HepG2 (cell line): ENCODE data around the gene KCTD18. TPM values are rescaled to one million over a fixed set of nuclear protein-coding genes. Genes with fewer than 3 reads are reported as not detected.

Experiments used
- ATAC-seq: fragments of 200-7000 bp; cut with Tn5 transposase; 3 replicates; pipeline ENCODE4 v1.9.1; 2020; ENCODE audit warnings: mild to moderate bottlenecking, moderate library complexity
- BruUV-seq: library from RNA; stranded (reverse); fragments of 400-500 nt; replicated peaks from 2 replicates; lab custom pipeline; 2021; lab: Mats Ljungman, UMichigan
- CTCF ChIA-PET: fragments of 300-600 bp; formaldehyde crosslinking; extraction: SDS; loops from one replicate; lab custom pipeline; 2021; ENCODE audit warnings: low total read pairs, inconsistent platforms, low intra/inter-chr PET ratio; lab: Yijun Ruan, JAX
- POLR2A ChIA-PET: fragments of 350-600 bp; sonication (Branson Sonifier 250); formaldehyde crosslinking; loops from one replicate; lab custom pipeline; 2020; ENCODE audit warnings: antibody characterized with exemption, inconsistent platforms; lab: Yijun Ruan, JAX
- DNase-seq: peaks from one replicate; pipeline ENCODE4 v3.0.0-alpha.2; 2015; ENCODE audit warnings: low spot score
- FAIRE-seq: peaks from 3 replicates; lab custom pipeline; 2011; peaks lifted over from hg19 to GRCh38; lab: Jason Lieb, UNC
- H2AFZ ChIP-seq: one replicate; pipeline ENCODE4 v1.6.1; 2011; ENCODE audit warnings: low read length, inconsistent platforms
- H3K27ac ChIP-seq: fragments of 300-600 bp; 3 replicates; pipeline ENCODE4 v1.8.0; 2011; ENCODE audit warnings: mixed run types, mild to moderate bottlenecking, mixed read lengths, low read length, inconsistent platforms; ENCODE audit not compliant: insufficient read depth; ENCODE audit errors: extremely low read length
- H3K27me3 ChIP-seq, 2 experiments: fragments of 200-600 bp in 1 of 2; 2 replicates in 1 of 2; 3 replicates in 1 of 2; pipeline versions ENCODE4 v1.6.0 to v1.8.0; 2011; ENCODE audit warnings: low read length in 2 of 2, mild to moderate bottlenecking in 2 of 2, moderate library complexity in 2 of 2, inconsistent platforms in 1 of 2; ENCODE audit not compliant: insufficient read depth in 2 of 2, control insufficient read depth in 1 of 2
- H3K36me3 ChIP-seq, 2 experiments: fragments of 200-600 bp in 1 of 2; replicated peaks in 1 of 2; 2 replicates in 1 of 2; 3 replicates in 1 of 2; pipeline versions ENCODE4 v1.5.1 to v1.8.0; 2011; ENCODE audit warnings: low read length in 2 of 2, inconsistent platforms in 1 of 2; ENCODE audit not compliant: insufficient read depth in 2 of 2, control insufficient read depth in 1 of 2
- H3K4me1 ChIP-seq: 2 replicates; pipeline ENCODE4 v1.5.1; 2012; ENCODE audit warnings: low read length, inconsistent platforms; ENCODE audit not compliant: insufficient read depth
- H3K4me2 ChIP-seq: 2 replicates; pipeline ENCODE4 v1.6.0; 2011; ENCODE audit warnings: low read depth, low read length, inconsistent platforms
- H3K4me3 ChIP-seq, 3 experiments: fragments of 200-600 bp in 1 of 3; sonication (generic), shearing (Covaris generic) in 1 of 3; replicated peaks in 1 of 3; 2 replicates each; pipeline ENCODE4 v1.5.1; 2011 to 2016; ENCODE audit warnings: low read length in 3 of 3, inconsistent platforms in 2 of 3, low read depth in 2 of 3, mild to moderate bottlenecking in 2 of 3, control low read depth in 1 of 3, mixed read lengths in 1 of 3; ENCODE audit not compliant: insufficient read depth in 1 of 3
- H3K79me2 ChIP-seq: one replicate; pipeline ENCODE4 v1.6.1; 2011; ENCODE audit warnings: low read length, inconsistent platforms; ENCODE audit not compliant: insufficient read depth
- H3K9ac ChIP-seq: 2 replicates; pipeline ENCODE4 v1.6.0; 2011; ENCODE audit warnings: mild to moderate bottlenecking, low read depth, low read length, inconsistent platforms; ENCODE audit not compliant: insufficient read depth
- H3K9me3 ChIP-seq: 2 replicates; pipeline ENCODE4 v1.5.1; 2012; ENCODE audit warnings: mild to moderate bottlenecking, low read length
- H4K20me1 ChIP-seq: 2 replicates; pipeline ENCODE4 v1.6.0; 2011; ENCODE audit warnings: inconsistent platforms, mild to moderate bottlenecking, low read length, moderate library complexity; ENCODE audit not compliant: insufficient read depth
- AGO2 ChIP-seq: fragments of 200-400 bp; formaldehyde crosslinking; optimal IDR thresholded peaks from 2 replicates; pipeline ENCODE3; 2017; ENCODE audit warnings: mild to moderate bottlenecking, low read depth, low read length, moderate library complexity
- POLR2G ChIP-seq: fragments of 200-400 bp; formaldehyde crosslinking; IDR thresholded peaks from 2 replicates; pipeline ENCODE4 v1.6.1; 2018; ENCODE audit warnings: mild to moderate bottlenecking, low read depth, low read length, moderate library complexity
- RBM22 ChIP-seq: fragments of 200-400 bp; formaldehyde crosslinking; optimal IDR thresholded peaks from 2 replicates; pipeline ENCODE3; 2017; ENCODE audit warnings: mild to moderate bottlenecking, low read length, moderate library complexity
- SMAD3 ChIP-seq: sonication (generic); formaldehyde crosslinking; IDR thresholded peaks from 2 replicates; pipeline ENCODE4 v1.4.0; 2020; ENCODE audit warnings: missing genetic modification reagents
- STAG1 ChIP-seq: sonication (generic); formaldehyde crosslinking; IDR thresholded peaks from 2 replicates; pipeline ENCODE4 v1.4.0; 2020; ENCODE audit warnings: missing genetic modification reagents
- ZNF282 ChIP-seq: fragments of 450-650 bp; IDR thresholded peaks from 2 replicates; pipeline ENCODE4 v1.6.1; 2018; ENCODE audit not compliant: partially characterized antibody
- WGBS: methylation state at CpG from one replicate; pipeline ENCODE4 v1.1.6; 2017; ENCODE audit warnings: low lambda C conversion rate; 5-methylcytosine and 5-hydroxymethylcytosine counted together
- in situ Hi-C: cut with HindIII; loops from 2 replicates; pipeline ENCODE4 v1.10.0; 2017; ENCODE audit warnings: low pct_unique_long_range_greater_than_20kb; ENCODE audit not compliant: extremely low pct_ligation_motif_present
- intact Hi-C: fragments of 100-400 bp; cut with micrococcal nuclease; formaldehyde crosslinking; loops from one replicate; pipeline ENCODE4 v1.10.0; 2022; ENCODE audit not compliant: unreplicated experiment
- polyA plus RNA-seq, 8 experiments: library from polyadenylated mRNA; depleted of rRNA in 3 of 8; stranded (reverse) in 7 of 8; unstranded in 1 of 8; fragments of >200 nt; fragmentation: Illumina TruSeq in 4 of 8; extraction: Trizol in 4 of 8; gene quantifications; 2 replicates each; pipeline versions ENCODE4 v1.2.1 to v1.2.3, GENCODE V29; 2011 to 2016; ENCODE audit warnings: low read depth in 4 of 8, missing spikeins in 1 of 8, mixed read lengths in 1 of 8; ENCODE audit not compliant: insufficient read depth in 1 of 8
- total RNA-seq, 5 experiments: library from RNA; depleted of rRNA; stranded (reverse); fragments of >200 nt; fragmentation: Illumina TruSeq; extraction: Trizol; gene quantifications; 2 replicates each; pipeline ENCODE4 v1.2.3, GENCODE V29; 2016; ENCODE audit warnings: low read depth in 1 of 5

KCTD18 gene
- total and polyA plus RNA-seq, 2 of the 13 experiments (the other 11 are each of a cell fraction or from before 2014, with no cell fraction given), result 2.2 to 7.1 TPM

DNA sequence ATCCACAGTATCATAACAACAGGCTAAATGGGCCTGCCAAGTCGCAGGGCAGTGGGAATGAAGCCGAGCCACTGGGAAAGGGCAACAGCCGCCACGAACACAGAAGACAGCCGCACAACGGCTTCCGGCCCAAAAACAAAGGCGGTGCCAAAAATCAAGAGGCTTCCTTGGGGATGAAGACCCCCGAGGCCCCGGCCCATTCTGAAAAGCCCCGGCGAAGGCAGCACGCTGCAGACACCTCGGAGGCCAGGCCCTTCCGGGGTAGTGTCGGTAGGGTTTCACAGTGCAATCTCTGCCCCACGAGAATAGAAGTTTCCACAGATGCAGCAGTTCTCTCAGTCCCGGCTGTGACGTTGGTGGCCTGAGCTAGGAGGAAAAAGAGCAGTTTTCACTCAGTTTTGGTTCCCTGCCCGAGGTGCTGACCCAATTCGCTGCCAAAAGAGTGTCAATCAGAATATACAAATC lies 32.2 kb downstream of the KCTD18 start:
- Histone ChIP-seq H3K4me2 (no peak overlapping the region), H3K27ac (no peak overlapping the region), H3K79me2 (no peaks in the 10 kb centered on the region), H3K27me3 (no peaks in the 10 kb centered on the region), H3K4me1 (peaks cover 42% of the 10 kb centered on the region)
- intact Hi-C loops, result no loop called here
- CTCF ChIA-PET, result no interaction called here
- TF ChIP-seq AGO2 (peak; percentile 56), RBM22 (peak; percentile 87), STAG1 (CRISPR knock-in tag) (no peak)
- TF ChIP-seq, all 625 proteins: peak for 2
- no peak for FAIRE-seq
- 99% methylated on average over 21 of the region's 21 CpGs for WGBS
- Histone ChIP-seq H2AFZ (no peak overlapping the region), H3K4me3 (no peak overlapping the region), H3K9me3 (no peaks in the 10 kb centered on the region), H4K20me1 (no peaks in the 10 kb centered on the region), H3K9ac (no peak overlapping the region), H3K36me3 (peaks cover 36 to 62% of the 10 kb centered on the region in 2 experiments)
- TSS peak; percentile 32 for BruUV-seq
- POLR2A ChIA-PET, result interaction anchor here (1.2 kb wide), 1 partner anchor 533 kb away, joined by 3 read pairs; no protein-coding TSS in a partner anchor
- no peak for ATAC-seq
- no peak for DNase-seq
- in situ Hi-C loops, result no loop called here

DNA sequence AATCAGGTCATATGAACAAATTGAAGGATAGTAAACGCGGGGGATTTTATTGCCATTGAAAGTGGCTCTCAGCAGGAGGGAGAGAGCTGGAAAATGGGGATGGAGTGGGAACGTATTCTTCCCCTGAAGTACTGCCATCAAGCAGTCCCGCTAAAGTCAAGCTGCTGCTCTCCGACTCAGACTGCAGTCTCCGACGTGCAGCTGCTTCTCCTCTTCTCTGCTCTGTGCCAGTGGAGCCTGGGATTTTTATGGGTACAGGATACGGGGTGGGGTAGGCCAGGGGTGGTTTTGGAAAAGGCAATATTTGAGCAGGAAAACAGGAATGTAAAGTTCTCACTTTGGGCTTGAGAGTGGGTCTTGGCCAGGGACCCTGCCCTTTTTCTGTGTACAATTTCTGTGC lies 33.0 kb downstream of the KCTD18 start:
- FAIRE-seq, result no peak
- Histone ChIP-seq H3K36me3 (peaks cover 39 to 71% of the 10 kb centered on the region in 2 experiments), H3K9ac (no peak overlapping the region), H3K27ac (no peak overlapping the region), H3K27me3 (no peaks in the 10 kb centered on the region), H3K79me2 (no peaks in the 10 kb centered on the region), H2AFZ (no peak overlapping the region), H3K4me2 (no peak overlapping the region), H3K4me1 (peaks cover 34% of the 10 kb centered on the region), H3K4me3 (no peak overlapping the region), H3K9me3 (no peaks in the 10 kb centered on the region)
- intact Hi-C loops, result no loop called here
- CTCF ChIA-PET, result no interaction called here
- 95% methylated on average over 8 of the region's 8 CpGs for WGBS
- ATAC-seq, result no peak
- no TSS peak for BruUV-seq
- TF ChIP-seq ZNF282 (no peak), POLR2G (0 out of 2 replicates have a peak, but pooled peaks have one; percentile 31), RBM22 (peak; percentile 87), SMAD3 (CRISPR knock-in tag) (no peak)
- TF ChIP-seq, all 625 proteins: peak for 2
- in situ Hi-C loops, result no loop called here
- DNase-seq, result no peak
- no peaks in the 10 kb centered on the region for H4K20me1 ChIP-seq
- POLR2A ChIA-PET, result no interaction called here
